ENCODE data around the gene NEURL1.

- TF ChIP-seq CTCF (IDR thresholded peaks at IDR 0.05; ENCODE audit: low read depth, low read length): no peak
- no peak for TF ChIP-seq POLR2A (IDR thresholded peaks at IDR 0.05; ENCODE audit: extremely low read depth, insufficient read length)
- TF ChIP-seq MAX (IDR thresholded peaks at IDR 0.05; ENCODE audit: low read depth, low read length): no peak
Measured at GRCh38 chr10:103582331-103583123, 89.0 kb downstream of the NEURL1 start.

All from NB4 (cell line).